ENCODE results near the gene NFATC1.

The NFATC1 gene

DNA sequence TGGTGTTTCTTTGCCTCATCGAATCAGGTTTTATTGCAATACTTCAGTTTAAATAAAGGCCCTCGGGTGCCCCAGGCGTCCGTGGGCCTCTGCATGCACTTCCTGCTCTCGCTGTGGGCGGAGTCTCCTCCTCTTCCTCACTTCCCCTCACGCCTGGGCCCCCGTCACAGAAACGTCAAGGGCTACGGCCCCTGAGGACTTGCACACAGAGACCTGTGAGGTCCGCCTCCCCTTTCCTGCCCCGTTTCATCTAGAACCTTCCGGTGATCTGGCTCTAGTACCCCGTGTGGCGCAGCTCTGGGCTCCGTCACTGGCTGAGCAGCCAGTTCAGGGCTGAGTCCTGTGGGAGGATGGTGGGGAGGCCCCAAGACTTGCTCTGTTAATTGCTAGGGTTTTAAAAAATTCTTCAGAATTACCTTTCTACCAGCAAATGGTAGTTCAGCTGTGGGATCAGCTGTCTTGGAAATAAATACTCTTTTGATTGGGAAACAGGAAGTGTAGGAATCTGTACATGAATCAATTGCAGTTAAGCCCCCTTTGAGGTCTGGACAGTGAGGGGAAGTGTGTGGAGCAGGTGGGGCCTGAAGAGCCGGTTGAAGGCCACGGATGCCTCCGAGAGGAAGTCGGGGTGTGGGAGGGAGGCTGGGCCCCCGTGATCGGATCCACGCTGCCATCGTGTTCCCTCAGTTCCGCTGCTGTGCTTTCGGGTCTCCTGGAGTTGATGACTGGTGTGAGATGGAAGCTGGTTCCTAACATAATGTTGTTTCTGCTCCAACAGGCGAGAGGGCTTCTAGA lies 10.2 kb downstream of the NFATC1 start:
- DNase-seq: no peak

DNA sequence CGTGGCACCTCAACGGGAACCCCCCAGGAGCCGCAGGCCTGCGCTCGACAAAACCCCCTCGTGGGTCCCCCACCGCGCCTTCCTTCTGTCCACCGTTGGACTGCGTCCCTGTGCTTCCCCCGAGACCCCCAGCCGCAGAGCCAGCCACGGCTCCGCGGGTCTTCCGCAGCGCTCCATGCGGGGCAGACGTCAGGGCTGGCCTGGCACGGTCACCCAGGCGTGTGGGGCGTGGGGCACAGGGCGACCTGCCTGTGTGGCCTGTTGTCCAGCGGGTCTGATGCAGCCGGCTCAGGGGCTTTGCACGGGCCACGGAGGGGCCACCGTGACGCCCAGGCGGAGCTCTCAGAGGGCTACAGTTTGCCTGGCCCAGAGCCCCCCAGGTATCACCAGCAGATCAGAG lies 11.0 kb downstream of the NFATC1 start:
- no peak for DNase-seq

- DNase-seq: no peak
Observed at GRCh38 chr18:79409313-79409712, 13.6 kb downstream of the NFATC1 start.

GRCh38 chr18:79410171-79410641 lies 14.5 kb downstream of the NFATC1 start:
- no peak for DNase-seq

- no peak for DNase-seq
Observed at GRCh38 chr18:79410731-79411613, 15.2 kb downstream of the NFATC1 start.

- no peak for DNase-seq
Observed at GRCh38 chr18:79411614-79412526, 16.1 kb downstream of the NFATC1 start.

DNA sequence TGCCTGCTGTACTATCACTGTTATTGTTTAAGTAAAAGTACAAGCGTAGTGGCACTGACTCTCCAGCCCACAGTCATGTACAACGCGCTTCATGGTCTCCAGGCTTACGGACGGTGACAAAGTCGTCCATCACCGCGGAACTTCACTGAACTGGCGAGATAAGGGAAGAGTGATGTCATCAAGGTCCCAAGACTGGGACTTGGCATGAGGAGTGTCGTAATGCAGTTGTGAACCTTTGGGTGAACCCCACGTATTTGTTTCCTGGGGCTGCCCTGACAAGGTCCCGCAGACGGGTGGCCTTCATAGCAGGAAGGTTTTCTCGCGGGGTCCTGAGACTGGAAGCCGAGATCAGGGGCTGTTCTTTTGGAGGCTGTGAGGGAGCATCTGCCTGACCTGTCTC lies 17.3 kb downstream of the NFATC1 start:
- DNase-seq: no peak

- no peak for DNase-seq
Observed at GRCh38 chr18:79413426-79413825, 17.7 kb downstream of the NFATC1 start.

- DNase-seq: no peak
Observed at GRCh38 chr18:79413901-79414300, 18.2 kb downstream of the NFATC1 start.

- DNase-seq: no peak
Observed at GRCh38 chr18:79416022-79416676, 20.4 kb downstream of the NFATC1 start.

GRCh38 chr18:79416677-79417052 lies 20.9 kb downstream of the NFATC1 start:
- no peak for DNase-seq

- DNase-seq: no peak
Observed at GRCh38 chr18:79418236-79418635, 22.5 kb downstream of the NFATC1 start.

DNA sequence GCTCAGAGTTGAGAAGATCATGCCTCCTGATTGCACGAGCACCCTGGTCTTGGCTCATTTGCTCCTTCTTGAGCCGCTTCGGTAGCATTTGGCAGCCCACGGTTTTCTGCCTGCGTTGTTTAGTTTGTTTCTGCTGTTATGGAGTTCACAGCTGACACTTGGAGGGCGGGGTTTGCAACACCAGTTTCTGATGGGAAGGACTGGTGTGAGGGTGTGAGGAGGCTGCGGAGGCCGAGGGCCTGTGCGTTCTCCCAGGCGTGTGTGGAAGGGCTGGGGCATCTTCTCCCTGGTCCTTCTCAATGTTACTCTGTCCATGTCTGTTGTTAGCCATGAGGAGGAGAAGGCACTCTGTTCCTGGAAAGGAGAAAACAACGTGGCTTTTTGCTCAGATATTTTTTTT lies 22.9 kb downstream of the NFATC1 start:
- no peak for DNase-seq

GRCh38 chr18:79420033-79420745 lies 24.5 kb downstream of the NFATC1 start:
- DNase-seq: no peak

GRCh38 chr18:79421275-79421857 lies 25.6 kb downstream of the NFATC1 start:
- DNase-seq: no peak

- DNase-seq: no peak
Observed at GRCh38 chr18:79422022-79422782, 26.5 kb downstream of the NFATC1 start.

- DNase-seq: no peak
Observed at GRCh38 chr18:79422783-79423165, 27.0 kb downstream of the NFATC1 start.

GRCh38 chr18:79423211-79424007 lies 27.7 kb downstream of the NFATC1 start:
- DNase-seq: no peak

GRCh38 chr18:79424008-79424565 lies 28.4 kb downstream of the NFATC1 start:
- DNase-seq: no peak

All from NCI-H510A treated with DMSO at 0.1 percent for 48 hours (cell line).